Measurements from ENCODE around the gene ELP4.
"Not testable (repeated sequence)": the region's sequence is repeated elsewhere in the genome, so short reads cannot be mapped to it uniquely, and the experiment has no call there.

Gene ELP4

DNA sequence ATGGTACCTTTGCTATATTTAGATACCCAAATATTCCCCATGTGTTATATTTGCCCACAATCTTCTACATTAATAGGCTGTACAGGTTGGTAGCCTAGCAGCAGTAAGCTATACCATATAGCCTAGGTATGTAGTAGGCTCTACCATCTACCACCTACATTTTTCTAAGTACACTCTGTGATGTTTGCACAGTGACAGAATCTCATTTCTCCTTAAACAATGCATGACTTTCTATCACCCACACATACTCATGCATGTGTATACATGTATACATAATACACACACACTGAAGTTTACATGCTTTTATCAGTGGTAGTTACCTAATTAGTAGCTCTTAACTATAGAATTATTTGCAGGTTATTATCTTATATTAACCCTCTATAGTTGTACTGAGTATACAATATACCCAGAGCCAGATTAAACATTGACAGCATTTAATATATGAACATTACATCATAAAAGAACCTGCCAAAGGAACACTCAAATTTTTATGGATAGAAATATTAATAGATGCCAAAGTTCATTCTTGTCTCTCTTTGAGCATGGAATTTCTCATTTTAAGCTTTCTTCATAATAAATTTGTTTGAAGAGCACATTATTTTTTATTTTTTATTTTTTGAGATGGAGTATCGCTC, 51.4 kb downstream of the ELP4 start:
- Histone ChIP-seq H3K27ac (ENCODE audit: low read length) (no peak overlapping the region), H4K20me1 (ENCODE audit: insufficient read depth, low read length) (no peaks in the 10 kb centered on the region), H3K4me3 (ENCODE audit: low read depth in 1 of 2, low read length in 2 of 2) (no peak overlapping the region), H2AFZ (ENCODE audit: low read depth, low read length) (no peak overlapping the region), H3K4me2 (ENCODE audit: insufficient read depth, low read length) (no peak overlapping the region), H3K9me3 (ENCODE audit: insufficient read depth, low read length, severe bottlenecking) (no peaks in the 10 kb centered on the region), H3K27me3 (ENCODE audit: insufficient read depth, low read length, poor library complexity) (no peaks in the 10 kb centered on the region), H3K79me2 (ENCODE audit: insufficient read depth, low read length) (no peaks in the 10 kb centered on the region), H3K4me1 (ENCODE audit: insufficient read depth, low read length) (no peaks in the 10 kb centered on the region), H3K36me3 (ENCODE audit: insufficient read depth, low read length) (no peaks in the 10 kb centered on the region), H3K9ac (ENCODE audit: low read depth, low read length) (no peak overlapping the region)
- TF ChIP-seq EZH2 (IDR thresholded peaks at IDR 0.05; ENCODE audit: borderline replicate concordance, low read depth, low read length, severe bottlenecking), result no peak
- ATAC-seq (ENCODE audit: insufficient read depth, low read depth) (no peak), DNase-seq (no peak)

DNA sequence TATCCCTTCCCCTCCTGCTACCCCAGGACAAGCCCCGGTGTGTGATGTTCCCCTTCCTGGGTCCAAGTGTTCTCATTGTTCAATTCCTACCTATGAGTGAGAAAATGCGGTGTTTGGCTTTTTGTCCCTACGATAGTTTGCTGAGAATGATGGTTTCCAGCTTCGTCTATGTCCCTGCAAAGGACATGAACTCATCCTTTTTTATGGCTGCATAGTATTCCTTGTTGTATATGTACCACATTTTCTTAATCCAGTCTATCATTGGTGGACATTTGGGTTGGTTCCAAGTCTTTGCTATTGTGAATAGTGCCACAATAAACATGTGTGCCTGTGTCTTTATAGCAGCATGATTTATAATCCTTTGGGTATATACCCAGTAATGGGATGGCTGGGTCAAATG, 55.0 kb downstream of the ELP4 start:
- not testable (repeated sequence) for ATAC-seq (ENCODE audit: insufficient read depth, low read depth); H3K4me3 ChIP-seq (ENCODE audit: low read depth in 1 of 2, low read length in 2 of 2); H3K4me1 ChIP-seq (ENCODE audit: insufficient read depth, low read length); H3K9me3 ChIP-seq (ENCODE audit: insufficient read depth, low read length, severe bottlenecking); H3K27ac ChIP-seq (ENCODE audit: low read length); H3K4me2 ChIP-seq (ENCODE audit: insufficient read depth, low read length); H4K20me1 ChIP-seq (ENCODE audit: insufficient read depth, low read length); H3K9ac ChIP-seq (ENCODE audit: low read depth, low read length); H2AFZ ChIP-seq (ENCODE audit: low read depth, low read length); H3K27me3 ChIP-seq (ENCODE audit: insufficient read depth, low read length, poor library complexity); H3K36me3 ChIP-seq (ENCODE audit: insufficient read depth, low read length); H3K79me2 ChIP-seq (ENCODE audit: insufficient read depth, low read length); DNase-seq

- not testable (repeated sequence) for DNase-seq; H3K27ac ChIP-seq (ENCODE audit: low read length); H3K9ac ChIP-seq (ENCODE audit: low read depth, low read length); H3K4me2 ChIP-seq (ENCODE audit: insufficient read depth, low read length); H3K4me3 ChIP-seq (ENCODE audit: low read depth in 1 of 2, low read length in 2 of 2); H3K9me3 ChIP-seq (ENCODE audit: insufficient read depth, low read length, severe bottlenecking); H3K27me3 ChIP-seq (ENCODE audit: insufficient read depth, low read length, poor library complexity); H3K36me3 ChIP-seq (ENCODE audit: insufficient read depth, low read length); H3K4me1 ChIP-seq (ENCODE audit: insufficient read depth, low read length); ATAC-seq (ENCODE audit: insufficient read depth, low read depth); H4K20me1 ChIP-seq (ENCODE audit: insufficient read depth, low read length); H3K79me2 ChIP-seq (ENCODE audit: insufficient read depth, low read length); H2AFZ ChIP-seq (ENCODE audit: low read depth, low read length)
Observed at GRCh38 chr11:31574133-31574532, 64.6 kb downstream of the ELP4 start.

- H3K4me3 ChIP-seq (ENCODE audit: low read depth in 1 of 2, low read length in 2 of 2); H3K9me3 ChIP-seq (ENCODE audit: insufficient read depth, low read length, severe bottlenecking); H3K9ac ChIP-seq (ENCODE audit: low read depth, low read length); H3K27me3 ChIP-seq (ENCODE audit: insufficient read depth, low read length, poor library complexity); H3K79me2 ChIP-seq (ENCODE audit: insufficient read depth, low read length); DNase-seq; H3K36me3 ChIP-seq (ENCODE audit: insufficient read depth, low read length); ATAC-seq (ENCODE audit: insufficient read depth, low read depth); H3K4me2 ChIP-seq (ENCODE audit: insufficient read depth, low read length); H2AFZ ChIP-seq (ENCODE audit: low read depth, low read length); H3K27ac ChIP-seq (ENCODE audit: low read length); H3K4me1 ChIP-seq (ENCODE audit: insufficient read depth, low read length); H4K20me1 ChIP-seq (ENCODE audit: insufficient read depth, low read length): not testable (repeated sequence)
Observed at GRCh38 chr11:31575764-31576163, 66.2 kb downstream of the ELP4 start.

- not testable (repeated sequence) for H3K27me3 ChIP-seq (ENCODE audit: insufficient read depth, low read length, poor library complexity); DNase-seq; H2AFZ ChIP-seq (ENCODE audit: low read depth, low read length); H4K20me1 ChIP-seq (ENCODE audit: insufficient read depth, low read length); H3K4me1 ChIP-seq (ENCODE audit: insufficient read depth, low read length); H3K27ac ChIP-seq (ENCODE audit: low read length); H3K4me2 ChIP-seq (ENCODE audit: insufficient read depth, low read length); ATAC-seq (ENCODE audit: insufficient read depth, low read depth); H3K36me3 ChIP-seq (ENCODE audit: insufficient read depth, low read length); H3K9ac ChIP-seq (ENCODE audit: low read depth, low read length); H3K79me2 ChIP-seq (ENCODE audit: insufficient read depth, low read length); H3K4me3 ChIP-seq (ENCODE audit: low read depth in 1 of 2, low read length in 2 of 2); H3K9me3 ChIP-seq (ENCODE audit: insufficient read depth, low read length, severe bottlenecking)
Observed at GRCh38 chr11:31579412-31579811, 69.8 kb downstream of the ELP4 start.

GRCh38 chr11:31582697-31583096, 73.1 kb downstream of the ELP4 start:
- H2AFZ ChIP-seq (ENCODE audit: low read depth, low read length), result no peak overlapping the region
- no peak overlapping the region for H3K27ac ChIP-seq (ENCODE audit: low read length)
- ATAC-seq (ENCODE audit: insufficient read depth, low read depth), result peak; percentile 68

More at GRCh38 chr11:31582697-31583096, 73.1 kb downstream of the ELP4 start:
- Histone ChIP-seq H3K27me3 (ENCODE audit: insufficient read depth, low read length, poor library complexity) (no peaks in the 10 kb centered on the region), H3K79me2 (ENCODE audit: insufficient read depth, low read length) (no peaks in the 10 kb centered on the region), H3K4me2 (ENCODE audit: insufficient read depth, low read length) (no peak overlapping the region), H4K20me1 (ENCODE audit: insufficient read depth, low read length) (no peaks in the 10 kb centered on the region), H3K9ac (ENCODE audit: low read depth, low read length) (no peak overlapping the region), H3K9me3 (ENCODE audit: insufficient read depth, low read length, severe bottlenecking) (no peaks in the 10 kb centered on the region), H3K4me3 (ENCODE audit: low read depth in 1 of 2, low read length in 2 of 2) (no peak overlapping the region), H3K36me3 (ENCODE audit: insufficient read depth, low read length) (no peaks in the 10 kb centered on the region), H3K4me1 (ENCODE audit: insufficient read depth, low read length) (no peaks in the 10 kb centered on the region; the same call in 1 of the 2 replicates)
- TF ChIP-seq EZH2 (IDR thresholded peaks at IDR 0.05; ENCODE audit: borderline replicate concordance, low read depth, low read length, severe bottlenecking), result no peak
- TF ChIP-seq CTCF (IDR thresholded peaks at IDR 0.05; ENCODE audit: borderline replicate concordance, extremely low read depth, low read length, poor library complexity, severe bottlenecking), result no peak
- DNase-seq, result peak; percentile 13
